Stimulated activated CD4-positive, alpha-beta T cell treated with anti-CD3 and anti-CD28 coated beads, Interleukin-2, amount 100 ng/mL, for 4 hours (primary cell): Measurements from ENCODE around the gene CHRNG.
"Not testable (repeated sequence)": the region's sequence is repeated elsewhere in the genome, so short reads cannot be mapped to it uniquely, and the experiment has no call there.

Experiments
- DNase-seq: peaks from one replicate; pipeline ENCODE4 v3.0.0-alpha.2; 2020; ENCODE audit warnings: low read depth

Gene CHRNG

DNA sequence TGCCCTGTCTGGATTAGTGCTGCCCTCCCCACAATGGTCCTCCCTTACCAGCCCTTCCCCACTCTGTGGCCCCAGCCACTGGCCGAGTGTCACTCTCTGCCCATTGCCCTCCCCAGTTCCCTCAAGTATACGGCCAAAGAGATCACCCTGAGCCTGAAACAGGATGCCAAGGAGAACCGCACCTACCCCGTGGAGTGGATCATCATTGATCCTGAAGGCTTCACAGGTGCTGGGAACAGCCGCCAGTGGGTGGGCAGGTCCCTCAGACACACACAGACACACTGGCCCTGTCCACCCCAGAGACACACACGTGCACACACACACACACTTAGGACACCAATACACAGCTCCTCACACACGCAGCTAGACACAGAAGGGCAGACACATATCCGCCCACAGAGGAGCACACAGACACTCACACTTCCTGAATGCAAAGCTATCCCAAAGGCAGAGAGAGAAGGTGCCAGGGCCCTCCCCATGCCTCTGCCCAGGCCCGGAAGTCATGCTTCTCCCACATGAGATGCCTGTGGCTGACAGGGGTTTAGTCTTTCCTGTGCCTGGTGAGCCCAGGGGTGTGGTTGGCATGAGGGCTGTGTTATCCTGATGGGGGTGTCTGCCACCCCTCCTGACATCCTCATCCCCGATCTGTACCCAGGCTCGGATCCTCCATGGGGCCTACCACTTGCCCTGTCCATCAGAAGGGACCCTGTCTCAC lies 10.6 kb upstream of the CHRNG start:
- DNase-seq, result no peak

DNA sequence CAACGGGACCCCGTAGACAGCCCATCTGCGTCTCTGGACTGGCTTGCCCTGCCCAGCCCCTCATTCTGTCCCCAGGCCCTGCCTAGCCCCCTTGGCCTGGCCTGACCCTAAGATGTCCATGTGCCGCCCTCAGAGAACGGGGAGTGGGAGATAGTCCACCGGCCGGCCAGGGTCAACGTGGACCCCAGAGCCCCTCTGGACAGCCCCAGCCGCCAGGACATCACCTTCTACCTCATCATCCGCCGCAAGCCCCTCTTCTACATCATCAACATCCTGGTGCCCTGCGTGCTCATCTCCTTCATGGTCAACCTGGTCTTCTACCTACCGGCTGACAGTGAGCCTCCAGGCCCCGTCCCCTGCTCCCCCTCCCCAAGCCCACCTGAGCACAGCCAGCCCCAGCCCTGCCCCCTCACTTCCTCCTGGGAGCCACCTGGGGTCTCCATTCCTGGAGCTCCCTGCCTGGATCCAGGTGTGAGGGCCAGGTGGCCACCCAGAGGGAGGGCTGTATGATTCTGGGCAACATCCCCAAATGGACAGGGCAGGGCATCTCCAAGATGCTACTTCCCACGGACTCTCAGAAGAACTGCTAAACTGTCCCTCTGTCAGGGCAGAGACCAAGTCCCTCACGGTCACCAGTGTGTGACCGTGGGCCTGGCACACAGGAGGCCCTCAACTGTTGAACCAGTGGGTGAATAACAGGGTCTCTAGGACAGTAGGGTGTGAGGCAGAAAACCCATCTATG lies 9.5 kb upstream of the CHRNG start:
- DNase-seq, result no peak

DNA sequence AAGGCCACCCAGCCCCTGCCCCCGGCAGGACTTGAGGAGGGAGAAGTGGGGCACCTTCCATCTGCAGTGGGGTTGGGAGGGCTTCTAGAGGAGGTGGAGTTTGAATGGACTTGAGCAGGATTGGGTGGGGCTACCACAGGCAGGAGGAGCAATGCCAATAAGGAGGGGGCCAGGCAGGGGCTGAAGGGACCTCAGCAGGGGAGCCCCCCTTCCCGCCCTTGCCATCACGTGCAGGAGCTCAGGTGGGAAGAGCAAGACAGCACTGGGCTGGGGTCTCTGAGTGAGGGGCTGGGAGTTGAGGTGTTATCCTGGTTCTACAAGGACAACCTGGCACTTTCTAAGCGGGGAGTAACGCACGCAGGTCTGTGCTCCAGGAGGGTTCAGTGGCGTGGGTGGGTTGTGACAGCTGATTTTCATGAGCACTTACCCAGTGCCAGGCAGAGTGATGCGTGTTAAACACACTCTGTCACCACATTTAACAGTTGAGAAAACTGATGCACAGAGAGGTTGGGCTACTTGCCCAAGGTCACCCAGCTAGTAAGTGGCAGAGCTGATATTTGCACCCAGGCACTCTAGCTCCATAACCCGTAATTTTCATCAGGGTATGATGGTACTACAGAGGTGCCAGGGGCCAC lies 8.7 kb upstream of the CHRNG start:
- no peak for DNase-seq

DNA sequence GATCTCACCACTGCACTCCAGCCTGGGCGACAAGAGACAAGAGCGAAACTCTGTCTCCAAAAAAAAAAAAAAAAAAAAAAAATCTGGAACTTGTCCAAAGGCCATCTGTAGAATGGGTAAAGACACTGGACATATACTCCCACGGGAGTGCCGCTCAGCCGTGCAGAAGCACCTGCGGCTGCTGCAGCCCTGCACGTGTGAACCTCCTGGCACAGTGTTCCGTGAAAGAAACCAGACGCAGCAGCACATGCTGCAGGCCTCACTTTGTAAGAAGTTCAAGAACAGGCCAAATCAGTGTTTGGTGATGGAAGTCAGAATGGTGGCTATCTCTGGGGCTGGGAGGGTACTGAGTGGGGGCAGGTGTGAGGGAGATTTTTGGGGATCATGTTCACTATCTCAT lies 7.1 kb upstream of the CHRNG start:
- no peak for DNase-seq

DNA sequence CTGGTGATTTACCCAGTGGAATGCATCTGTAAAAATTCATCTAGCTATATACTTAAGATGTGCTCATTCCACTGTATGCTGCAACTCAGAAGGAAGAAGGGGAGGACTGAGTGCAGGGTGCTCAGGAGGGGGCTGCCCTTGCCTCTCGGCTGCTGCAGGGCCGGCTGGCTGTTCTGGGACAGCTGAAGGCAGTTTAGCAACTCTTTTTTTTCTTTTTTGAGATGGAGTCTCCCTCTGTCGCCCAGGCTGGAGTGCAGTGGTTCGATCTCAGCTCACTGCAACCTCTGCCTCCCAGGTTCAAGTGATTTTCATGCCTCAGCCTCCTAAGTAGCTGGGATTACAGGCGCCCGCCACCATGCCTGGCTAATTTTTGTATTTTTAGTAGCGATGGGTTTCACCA lies 6.7 kb upstream of the CHRNG start:
- not testable (repeated sequence) for DNase-seq

DNA sequence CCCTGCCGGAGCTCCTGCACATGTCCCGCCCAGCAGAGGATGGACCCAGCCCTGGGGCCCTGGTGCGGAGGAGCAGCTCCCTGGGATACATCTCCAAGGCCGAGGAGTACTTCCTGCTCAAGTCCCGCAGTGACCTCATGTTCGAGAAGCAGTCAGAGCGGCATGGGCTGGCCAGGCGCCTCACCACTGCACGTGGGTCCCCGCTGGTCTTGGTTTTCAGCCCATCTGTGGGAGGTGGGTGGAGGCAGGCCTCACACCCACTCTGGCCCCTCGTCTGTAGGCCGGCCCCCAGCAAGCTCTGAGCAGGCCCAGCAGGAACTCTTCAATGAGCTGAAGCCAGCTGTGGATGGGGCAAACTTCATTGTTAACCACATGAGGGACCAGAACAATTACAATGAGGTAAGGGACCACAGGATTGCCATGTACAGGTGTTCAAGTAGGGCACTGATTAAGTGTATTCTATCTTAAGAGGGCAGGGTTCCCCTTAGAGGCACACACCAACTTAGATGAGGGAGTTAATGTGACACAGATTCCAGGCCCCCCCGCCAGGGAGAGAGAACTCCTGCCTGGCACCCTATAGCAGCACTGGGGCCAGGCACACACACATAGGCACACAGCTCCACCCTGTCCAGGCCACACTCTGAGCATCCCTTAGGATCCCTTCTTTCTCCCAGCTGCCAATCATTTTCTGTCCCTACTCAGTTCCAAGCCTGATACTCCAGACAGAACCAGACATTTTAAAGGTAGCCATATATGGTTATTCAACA lies 5.4 kb upstream of the CHRNG start:
- no peak for DNase-seq

DNA sequence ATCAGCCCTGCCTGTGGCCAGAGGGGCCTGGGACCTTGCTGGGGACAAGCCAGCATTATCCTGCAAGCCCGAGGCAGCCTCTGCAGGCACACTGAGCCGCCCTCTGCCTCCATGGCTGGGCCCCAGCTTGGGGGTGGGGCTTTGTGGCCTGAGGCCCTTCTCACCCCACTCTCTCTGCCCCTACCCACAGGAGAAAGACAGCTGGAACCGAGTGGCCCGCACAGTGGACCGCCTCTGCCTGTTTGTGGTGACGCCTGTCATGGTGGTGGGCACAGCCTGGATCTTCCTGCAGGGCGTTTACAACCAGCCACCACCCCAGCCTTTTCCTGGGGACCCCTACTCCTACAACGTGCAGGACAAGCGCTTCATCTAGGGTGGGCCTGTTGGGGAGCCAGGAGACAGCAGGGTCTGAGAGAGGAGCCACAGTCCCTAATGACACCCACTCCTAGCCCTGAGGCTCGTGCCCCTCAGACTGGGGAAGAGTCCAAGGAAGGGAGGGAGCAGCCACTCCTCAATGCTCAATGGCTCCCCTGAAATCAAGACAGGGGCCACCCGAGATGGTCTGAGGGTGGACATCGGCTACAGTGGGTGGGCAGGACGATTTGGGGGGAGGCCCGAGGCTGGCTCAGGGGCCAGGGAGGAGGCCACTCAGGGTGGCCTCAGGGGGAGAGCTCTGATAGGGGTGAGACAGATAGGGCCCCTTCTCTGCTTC lies 4.4 kb upstream of the CHRNG start:
- DNase-seq, result no peak

DNA sequence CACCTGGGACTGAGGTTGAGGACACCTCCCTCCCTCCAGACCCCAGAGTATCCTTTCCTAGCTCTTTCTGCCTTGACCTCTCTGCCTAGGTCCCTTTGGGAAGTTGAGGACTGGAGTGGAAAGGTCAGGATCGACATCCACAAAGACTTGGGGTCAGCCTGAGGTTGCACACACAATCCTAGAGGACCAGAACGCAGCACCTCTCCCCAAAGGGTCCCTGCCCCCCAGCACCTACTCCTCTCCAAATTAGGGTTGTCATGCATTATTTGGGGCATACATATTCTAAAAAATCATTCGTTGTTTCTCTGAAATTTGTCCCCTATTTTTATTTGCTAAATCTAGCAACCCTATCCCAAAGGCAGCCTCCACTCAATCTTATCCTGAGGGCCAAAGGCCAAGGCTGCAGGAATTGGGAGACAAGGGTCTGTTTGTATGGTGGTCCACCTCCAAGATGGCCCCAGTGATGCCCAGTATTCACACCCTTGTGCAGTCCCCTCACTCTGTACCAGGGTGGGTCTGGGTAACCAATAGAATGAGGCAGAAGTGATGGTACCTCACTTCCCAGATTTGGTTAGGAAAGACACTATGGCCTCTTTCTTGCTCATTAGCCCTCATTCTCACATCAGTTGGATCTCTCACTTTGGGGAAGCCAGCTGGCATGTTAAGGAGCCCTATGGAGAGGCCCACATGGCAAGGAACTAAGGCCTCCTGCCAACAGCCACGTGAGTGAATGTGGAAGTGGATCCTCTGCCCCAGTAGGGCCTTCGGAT lies 3.5 kb upstream of the CHRNG start:
- no peak for DNase-seq

DNA sequence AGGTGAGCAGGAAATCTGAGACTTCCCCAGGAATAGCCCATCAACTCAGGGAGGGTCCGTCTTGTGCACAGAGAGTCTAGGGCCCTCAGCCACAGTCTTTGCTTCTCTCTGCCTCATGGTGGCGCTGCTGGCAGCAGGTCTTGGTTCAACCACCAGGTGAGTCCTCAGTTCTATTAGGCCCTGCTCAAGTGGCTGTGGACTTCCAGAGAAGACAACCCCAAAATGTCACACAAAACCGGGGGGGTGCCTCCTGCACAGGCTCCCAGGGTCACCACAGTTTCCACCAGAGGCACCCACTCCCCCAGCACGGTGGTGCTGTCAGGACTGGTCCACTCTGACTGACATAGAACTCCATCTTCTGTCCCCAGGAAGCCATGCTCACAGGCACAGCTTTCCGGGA lies 2.4 kb upstream of the CHRNG start:
- no peak for DNase-seq

DNA sequence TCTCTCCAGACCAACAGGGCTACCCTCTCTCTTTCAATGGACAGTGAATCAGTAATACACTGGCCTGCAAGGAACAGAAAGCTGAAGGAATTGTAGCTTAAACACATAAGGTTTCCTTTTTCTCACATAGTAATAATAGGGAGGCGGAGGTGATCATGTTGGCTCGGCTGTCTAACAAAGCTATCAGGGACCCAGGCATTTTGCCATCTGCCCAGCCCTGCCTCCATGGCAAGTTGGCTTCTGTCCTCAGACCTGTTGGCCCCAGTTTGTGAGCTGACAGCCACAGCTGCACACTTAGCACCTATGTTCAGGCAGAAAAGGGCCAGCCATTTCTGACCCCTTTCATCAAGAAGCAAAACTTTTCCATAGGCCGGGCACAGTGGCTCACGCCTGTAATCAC lies 2.0 kb upstream of the CHRNG start:
- no peak for DNase-seq

DNA sequence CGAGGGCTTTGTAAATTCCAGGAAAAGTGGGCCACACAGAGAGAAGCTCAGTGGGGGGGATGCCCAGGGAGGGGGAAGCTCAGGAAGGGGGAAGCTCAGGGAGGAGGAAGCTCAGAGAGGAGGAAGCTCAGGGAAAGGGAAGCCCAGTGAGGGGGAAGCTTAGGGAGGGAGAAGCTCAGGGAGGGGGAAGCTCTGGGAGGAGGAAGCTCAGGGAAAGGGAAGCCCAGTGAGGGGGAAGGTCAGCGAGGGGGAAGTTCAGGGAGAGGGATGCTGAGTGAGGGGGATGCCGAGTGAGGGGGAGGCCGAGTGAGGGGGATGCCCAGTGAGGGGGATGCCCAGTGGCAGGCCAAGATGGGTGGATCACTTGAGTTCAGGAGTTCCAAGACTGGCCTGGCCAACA lies 821 bp upstream of the CHRNG start:
- no peak for DNase-seq

DNA sequence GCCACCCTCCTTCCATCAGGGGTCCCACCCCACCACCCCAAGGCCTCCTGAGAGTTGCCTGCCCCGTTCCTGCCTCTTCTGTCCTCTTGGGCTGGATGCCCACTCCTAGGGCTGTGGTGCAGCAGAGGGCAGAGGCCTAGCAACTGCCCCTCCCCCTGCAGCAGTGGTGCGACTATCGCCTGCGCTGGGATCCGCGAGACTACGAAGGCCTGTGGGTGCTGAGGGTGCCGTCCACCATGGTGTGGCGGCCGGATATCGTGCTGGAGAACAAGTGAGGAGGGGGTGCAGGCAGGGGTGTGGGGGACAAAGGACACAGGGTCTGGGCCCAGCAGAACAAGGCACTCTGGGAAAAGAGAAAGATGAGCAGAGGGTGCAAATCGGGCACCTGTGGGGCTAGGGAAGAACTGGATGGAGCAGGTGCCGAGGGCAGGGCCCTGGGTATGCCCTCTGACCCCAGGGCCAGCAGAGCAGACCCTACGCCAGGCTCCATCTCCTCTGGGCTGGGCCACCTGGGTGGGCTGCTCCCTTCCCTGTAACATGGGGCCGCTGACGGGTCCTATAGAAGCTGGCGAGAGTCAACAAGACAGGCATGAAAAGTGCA lies 1.0 kb downstream of the CHRNG start:
- no peak for DNase-seq

DNA sequence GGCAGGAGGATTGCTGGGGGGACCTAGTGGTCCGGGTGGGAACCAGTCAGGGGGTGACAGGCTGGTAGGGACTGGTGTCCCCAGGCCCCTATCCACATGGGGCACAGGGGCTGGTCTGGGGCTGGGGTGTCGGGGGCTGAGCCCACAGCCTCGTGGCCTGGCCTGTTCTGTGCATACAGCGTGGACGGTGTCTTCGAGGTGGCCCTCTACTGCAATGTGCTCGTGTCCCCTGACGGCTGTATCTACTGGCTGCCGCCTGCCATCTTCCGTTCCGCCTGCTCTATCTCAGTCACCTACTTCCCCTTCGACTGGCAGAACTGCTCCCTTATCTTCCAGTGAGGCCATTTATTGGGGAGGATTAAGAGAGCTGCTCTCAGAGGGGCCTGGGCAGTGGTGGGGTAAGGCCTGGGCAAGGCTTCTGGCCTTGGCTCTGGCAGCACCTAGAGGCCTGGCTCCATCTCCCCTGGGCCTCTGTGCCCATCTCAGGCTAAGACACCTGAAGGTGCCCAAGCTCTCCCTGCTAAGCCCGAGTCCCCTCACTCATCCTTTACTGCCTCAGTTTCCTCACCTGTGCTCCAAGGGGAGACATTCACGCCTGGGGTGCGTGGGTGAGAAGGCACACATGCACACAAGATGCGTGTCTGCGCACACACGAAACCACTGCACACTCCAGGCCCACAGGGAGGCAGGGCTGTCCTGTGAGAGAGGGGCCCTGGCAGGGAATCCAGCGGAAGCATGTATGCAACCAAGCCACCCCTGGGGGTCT lies 1.9 kb downstream of the CHRNG start:
- no peak for DNase-seq

DNA sequence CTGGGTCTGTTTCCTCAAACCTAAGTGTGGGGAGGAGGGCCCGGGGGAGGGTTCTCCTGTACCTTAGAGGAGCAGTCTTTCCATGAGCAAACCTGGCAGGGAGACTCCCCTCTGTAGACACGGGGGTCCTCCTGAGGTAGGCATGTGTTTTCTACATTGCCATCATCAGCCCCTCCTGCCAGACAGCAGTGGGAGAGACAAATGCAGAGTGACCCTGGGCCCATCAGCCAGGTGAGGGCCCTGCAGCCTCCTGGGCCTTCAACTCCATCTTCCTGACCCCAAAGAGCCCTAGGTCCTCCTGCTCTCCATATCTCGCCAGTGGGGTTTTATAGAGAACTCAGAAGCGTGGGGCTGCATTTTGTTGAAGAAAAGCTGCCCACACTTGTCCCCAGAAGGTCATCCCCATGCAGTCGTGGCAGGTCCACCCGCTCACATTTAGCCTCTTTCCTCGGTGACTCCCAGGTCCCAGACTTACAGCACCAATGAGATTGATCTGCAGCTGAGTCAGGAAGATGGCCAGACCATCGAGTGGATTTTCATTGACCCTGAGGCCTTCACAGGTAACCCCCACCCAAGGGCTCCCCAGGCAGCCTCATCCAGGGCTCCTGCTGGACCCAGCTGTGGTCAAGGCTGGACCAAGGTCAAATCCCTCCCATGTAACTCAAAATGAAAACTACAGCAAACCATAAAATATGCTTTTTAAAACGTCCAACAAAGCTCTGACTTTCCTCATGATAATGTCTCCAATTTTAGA lies 2.6 kb downstream of the CHRNG start:
- no peak for DNase-seq

DNA sequence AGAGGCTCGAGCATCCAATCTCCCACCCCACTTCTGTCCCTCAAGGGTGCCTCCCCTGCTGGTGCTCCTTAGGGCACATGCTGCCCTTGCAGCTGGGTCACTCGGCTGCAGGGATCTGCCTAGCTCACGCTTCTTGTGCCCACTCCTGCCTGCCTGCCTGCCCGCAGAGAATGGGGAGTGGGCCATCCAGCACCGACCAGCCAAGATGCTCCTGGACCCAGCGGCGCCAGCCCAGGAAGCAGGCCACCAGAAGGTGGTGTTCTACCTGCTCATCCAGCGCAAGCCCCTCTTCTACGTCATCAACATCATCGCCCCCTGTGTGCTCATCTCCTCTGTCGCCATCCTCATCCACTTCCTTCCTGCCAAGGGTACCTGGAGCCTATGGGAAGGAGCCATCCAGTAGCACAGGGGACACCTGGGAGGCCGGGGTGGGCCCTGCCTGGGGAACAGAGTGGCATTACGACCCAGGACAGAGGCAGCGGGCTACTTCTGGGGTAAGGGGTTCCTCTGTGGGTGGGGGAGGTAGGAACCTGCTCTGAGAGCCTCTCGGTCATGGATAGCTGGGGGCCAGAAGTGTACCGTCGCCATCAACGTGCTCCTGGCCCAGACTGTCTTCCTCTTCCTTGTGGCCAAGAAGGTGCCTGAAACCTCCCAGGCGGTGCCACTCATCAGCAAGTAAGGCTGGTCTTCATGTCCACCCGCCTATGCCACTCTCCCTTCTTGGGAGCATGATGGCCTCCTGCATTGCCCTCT lies 3.4 kb downstream of the CHRNG start:
- no peak for DNase-seq

DNA sequence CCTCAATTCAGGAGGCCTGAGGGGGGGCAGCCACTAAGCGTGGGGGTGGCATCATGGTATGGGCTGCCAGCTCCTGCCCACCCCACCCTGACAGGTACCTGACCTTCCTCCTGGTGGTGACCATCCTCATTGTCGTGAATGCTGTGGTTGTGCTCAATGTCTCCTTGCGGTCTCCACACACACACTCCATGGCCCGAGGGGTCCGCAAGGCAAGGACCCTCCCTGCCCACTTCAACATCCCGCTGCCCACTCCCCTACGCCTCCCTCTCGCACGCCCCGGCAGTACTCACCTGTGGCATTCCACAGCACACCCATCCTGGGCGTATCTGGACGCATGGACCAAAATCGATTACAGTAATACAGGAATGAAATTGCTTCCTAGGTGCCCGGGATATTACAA lies 4.0 kb downstream of the CHRNG start:
- no peak for DNase-seq

DNA sequence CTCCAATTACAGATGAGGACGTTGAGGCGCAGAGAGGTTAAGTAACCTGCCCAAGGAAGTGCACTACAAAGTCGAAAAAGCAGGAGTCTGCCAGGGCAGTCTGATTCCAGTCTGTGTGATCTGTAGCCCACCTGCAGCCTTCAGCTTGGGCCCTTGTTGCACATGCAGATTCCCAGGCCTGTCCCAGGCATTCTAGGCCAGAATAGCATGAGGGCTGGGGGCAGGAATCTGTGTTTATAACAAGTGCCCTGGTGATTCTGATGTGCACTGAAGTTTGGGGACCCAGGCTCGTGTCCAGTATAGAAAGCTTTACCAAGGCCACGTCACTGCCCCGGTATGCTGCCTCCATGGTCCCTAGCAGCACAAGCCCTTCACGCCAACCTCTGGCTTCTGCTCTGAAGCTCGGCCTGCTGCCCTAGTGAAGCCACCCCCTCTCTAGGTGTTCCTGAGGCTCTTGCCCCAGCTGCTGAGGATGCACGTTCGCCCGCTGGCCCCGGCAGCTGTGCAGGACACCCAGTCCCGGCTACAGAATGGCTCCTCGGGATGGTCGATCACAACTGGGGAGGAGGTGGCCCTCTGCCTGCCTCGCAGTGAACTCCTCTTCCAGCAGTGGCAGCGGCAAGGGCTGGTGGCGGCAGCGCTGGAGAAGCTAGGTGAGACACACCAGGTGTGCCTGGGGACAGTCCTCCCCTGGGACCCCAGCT lies 4.6 kb downstream of the CHRNG start:
- DNase-seq, result no peak

DNA sequence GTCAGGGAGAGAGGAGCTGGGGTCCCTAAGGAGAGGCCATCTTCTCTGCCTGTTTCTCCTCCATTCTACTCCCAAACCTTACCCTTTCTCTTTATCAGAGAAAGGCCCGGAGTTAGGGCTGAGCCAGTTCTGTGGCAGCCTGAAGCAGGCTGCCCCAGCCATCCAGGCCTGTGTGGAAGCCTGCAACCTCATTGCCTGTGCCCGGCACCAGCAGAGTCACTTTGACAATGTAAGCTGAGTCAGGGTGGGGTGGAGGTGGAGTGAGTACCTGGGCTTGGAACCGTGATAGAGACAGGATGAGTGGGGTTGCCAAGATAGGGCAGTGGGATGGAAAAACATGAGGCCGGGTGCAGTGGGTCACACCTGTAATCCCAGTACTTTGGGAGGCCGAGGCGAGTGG lies 5.2 kb downstream of the CHRNG start:
- no peak for DNase-seq
